WERI-Rb-1 (cell line): Measurements from ENCODE around the gene PSPH.

ENCODE experiments used
- DNase-seq: peaks from one replicate; pipeline ENCODE4 v3.0.0-alpha.2; 2020
- H3K27ac ChIP-seq: fragments of 250-450 bp; sonication (Bioruptor Pico); 2 replicates; pipeline ENCODE4 v1.5.1; 2020; ENCODE audit warnings: mild to moderate bottlenecking, moderate library complexity
- H3K27me3 ChIP-seq: fragments of 250-450 bp; sonication (Bioruptor Pico); 2 replicates; pipeline ENCODE4 v1.5.1; 2021; ENCODE audit warnings: mild to moderate bottlenecking, low read depth, moderate library complexity; ENCODE audit not compliant: insufficient read depth, severe bottlenecking
- H3K36me3 ChIP-seq: fragments of 250-450 bp; sonication (Bioruptor Pico); 2 replicates; pipeline ENCODE4 v1.5.1; 2020; ENCODE audit warnings: mild to moderate bottlenecking, moderate library complexity
- H3K4me3 ChIP-seq: 2 replicates; pipeline ENCODE4 v1.5.1; 2011; ENCODE audit warnings: low read depth, mild to moderate bottlenecking, control low read depth, low read length
- H3K9me3 ChIP-seq: fragments of 250-450 bp; sonication (Bioruptor Pico); 2 replicates; pipeline ENCODE4 v1.5.1; 2021; ENCODE audit warnings: mild to moderate bottlenecking, moderate library complexity; ENCODE audit not compliant: severe bottlenecking
- TF ChIP-seq, protein P1 (sequence below): IDR thresholded peaks from 2 replicates; pipeline ENCODE4 v1.5.1; 2011; ENCODE audit warnings: low read depth, mild to moderate bottlenecking, control low read depth, inconsistent platforms, low read length

The PSPH gene

DNA sequence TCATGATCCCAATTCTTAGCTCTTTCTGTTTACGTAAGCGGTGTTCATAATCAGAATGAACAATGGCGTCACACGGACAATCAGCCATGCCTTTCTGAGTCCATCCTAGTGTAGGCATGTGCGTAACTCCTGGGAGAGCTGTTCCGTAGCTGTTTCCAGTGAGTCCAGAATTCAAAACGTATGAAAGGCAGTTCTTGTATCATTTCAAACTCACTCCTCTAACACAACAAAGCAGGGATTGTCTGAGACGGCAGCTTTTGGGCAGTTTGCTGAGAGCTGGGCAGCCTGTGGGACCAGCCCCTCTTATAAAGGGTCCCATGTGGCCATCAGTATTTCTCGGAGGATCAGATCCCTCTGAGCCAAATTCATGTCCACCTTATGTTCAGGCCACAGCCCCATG, 43.4 kb downstream of the PSPH start:
- DNase-seq: no peak
- Histone ChIP-seq H3K9me3 (no peaks in the 10 kb centered on the region), H3K4me3 (no peak overlapping the region), H3K27me3 (no peaks in the 10 kb centered on the region), H3K27ac (no peak overlapping the region), H3K36me3 (peaks cover 17% of the 10 kb centered on the region)
- TF ChIP-seq, protein P1, sequence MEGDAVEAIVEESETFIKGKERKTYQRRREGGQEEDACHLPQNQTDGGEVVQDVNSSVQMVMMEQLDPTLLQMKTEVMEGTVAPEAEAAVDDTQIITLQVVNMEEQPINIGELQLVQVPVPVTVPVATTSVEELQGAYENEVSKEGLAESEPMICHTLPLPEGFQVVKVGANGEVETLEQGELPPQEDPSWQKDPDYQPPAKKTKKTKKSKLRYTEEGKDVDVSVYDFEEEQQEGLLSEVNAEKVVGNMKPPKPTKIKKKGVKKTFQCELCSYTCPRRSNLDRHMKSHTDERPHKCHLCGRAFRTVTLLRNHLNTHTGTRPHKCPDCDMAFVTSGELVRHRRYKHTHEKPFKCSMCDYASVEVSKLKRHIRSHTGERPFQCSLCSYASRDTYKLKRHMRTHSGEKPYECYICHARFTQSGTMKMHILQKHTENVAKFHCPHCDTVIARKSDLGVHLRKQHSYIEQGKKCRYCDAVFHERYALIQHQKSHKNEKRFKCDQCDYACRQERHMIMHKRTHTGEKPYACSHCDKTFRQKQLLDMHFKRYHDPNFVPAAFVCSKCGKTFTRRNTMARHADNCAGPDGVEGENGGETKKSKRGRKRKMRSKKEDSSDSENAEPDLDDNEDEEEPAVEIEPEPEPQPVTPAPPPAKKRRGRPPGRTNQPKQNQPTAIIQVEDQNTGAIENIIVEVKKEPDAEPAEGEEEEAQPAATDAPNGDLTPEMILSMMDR: no peak

DNA sequence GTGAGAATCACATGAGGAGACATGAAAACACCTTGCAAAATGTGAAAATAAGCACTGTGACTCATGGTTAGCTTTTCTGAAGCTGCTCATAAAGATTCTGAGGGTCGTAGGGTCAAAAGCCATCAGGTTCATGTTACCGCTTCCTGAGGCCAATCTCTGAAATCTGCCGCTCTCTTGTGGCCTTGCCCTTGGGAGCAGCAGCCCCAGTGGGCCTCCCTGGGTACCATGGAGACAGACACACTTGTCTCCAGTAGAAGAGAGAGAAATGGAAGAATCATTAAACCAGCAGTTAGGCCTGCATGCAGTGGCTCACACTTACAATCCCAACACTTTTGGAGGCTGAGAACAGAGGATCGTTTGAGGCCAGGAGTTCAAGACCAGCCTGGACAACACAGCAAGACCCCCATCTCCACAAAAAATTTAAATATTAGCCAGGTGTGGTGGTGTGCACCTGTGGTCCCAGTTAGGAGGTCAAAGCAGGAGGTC, 44.0 kb downstream of the PSPH start:
- no peak overlapping the region for H3K27ac ChIP-seq
- H3K4me3 ChIP-seq: no peak overlapping the region
- H3K9me3 ChIP-seq: no peaks in the 10 kb centered on the region
- no peak for DNase-seq
- TF ChIP-seq, protein P1: no peak
- H3K27me3 ChIP-seq: no peaks in the 10 kb centered on the region
- peaks cover 10% of the 10 kb centered on the region for H3K36me3 ChIP-seq

DNA sequence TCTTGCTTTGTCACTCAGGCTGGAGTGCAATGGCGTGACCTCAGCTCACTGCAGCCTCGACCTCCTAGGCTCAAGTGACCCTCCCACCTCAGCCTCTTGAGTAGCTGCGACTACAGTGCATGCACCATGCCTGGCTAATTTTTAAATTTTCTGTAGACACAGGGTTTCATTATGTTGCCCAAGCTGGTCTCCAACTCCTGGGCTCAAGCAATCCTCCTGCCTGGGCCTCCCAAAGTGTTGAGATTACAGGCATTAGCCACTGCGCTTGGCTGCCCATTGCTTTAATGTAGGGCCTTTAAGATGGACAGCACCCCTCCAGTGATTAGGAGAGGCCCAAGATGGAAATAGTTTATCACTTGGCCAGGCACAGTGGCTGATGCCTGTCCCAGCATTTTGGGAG, 47.5 kb downstream of the PSPH start:
- no peak overlapping the region for H3K27ac ChIP-seq
- no peaks in the 10 kb centered on the region for H3K9me3 ChIP-seq
- H3K27me3 ChIP-seq: no peaks in the 10 kb centered on the region
- peaks cover 4% of the 10 kb centered on the region for H3K36me3 ChIP-seq
- TF ChIP-seq, protein P1: no peak
- no peak overlapping the region for H3K4me3 ChIP-seq
- no peak for DNase-seq

DNA sequence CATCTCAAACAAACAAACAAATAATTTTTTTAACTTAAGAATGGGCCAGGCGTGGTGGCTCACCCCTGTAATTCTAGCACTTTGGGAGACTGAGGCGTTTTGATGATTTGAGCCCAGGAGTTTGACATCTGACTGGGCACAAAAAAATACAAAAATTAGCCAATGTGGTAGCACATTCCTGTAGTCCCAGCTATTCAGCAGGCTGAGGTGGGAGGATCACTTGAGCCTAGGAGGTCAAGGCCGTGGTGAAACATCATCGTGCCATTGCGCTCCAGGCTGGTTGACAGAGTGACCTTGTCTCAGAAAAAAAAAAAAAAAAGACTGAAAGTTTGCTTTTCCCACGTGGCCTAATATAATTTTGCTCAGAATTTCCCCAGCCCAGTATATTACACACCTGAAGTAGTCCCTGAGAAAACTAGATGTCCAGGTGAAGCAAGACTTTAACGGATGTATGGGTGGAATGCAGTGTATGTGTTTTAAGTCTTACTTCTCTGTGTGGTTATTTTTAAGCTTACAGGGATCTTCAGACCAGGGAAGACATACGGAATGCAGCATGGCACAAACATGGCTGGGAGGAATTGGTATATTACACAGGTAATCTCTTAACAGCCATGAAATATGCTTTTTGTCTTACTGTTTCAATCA, 54.3 kb downstream of the PSPH start:
- Histone ChIP-seq H3K4me3 (no peak overlapping the region), H3K27me3 (no peaks in the 10 kb centered on the region), H3K27ac (no peak overlapping the region), H3K36me3 (peaks cover 24% of the 10 kb centered on the region), H3K9me3 (no peaks in the 10 kb centered on the region)
- TF ChIP-seq, protein P1: no peak
- no peak for DNase-seq

DNA sequence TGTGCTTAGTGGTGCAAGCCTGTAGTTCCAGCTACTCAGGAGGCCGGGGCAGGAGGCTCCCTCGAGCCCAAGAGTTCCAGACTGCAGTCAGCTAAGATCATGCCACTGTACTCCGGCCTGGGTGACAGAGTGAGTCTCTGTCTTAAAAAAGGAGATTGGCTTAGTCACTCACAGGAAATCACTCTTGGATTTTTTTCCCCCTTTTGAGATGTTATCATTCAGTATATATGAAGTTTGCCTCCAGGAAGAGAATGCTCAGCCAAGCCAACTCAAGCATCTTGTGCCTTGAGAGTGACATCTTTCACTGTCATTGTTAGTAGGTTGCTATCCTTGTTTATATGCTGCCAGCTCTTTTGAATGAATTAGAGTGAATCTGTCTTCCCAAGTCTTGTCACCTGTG, 58.9 kb downstream of the PSPH start:
- H3K27ac ChIP-seq: no peak overlapping the region
- TF ChIP-seq, protein P1: no peak
- DNase-seq: no peak
- H3K36me3 ChIP-seq: peaks cover 18% of the 10 kb centered on the region
- H3K4me3 ChIP-seq: no peak overlapping the region
- no peaks in the 10 kb centered on the region for H3K9me3 ChIP-seq
- H3K27me3 ChIP-seq: no peaks in the 10 kb centered on the region

DNA sequence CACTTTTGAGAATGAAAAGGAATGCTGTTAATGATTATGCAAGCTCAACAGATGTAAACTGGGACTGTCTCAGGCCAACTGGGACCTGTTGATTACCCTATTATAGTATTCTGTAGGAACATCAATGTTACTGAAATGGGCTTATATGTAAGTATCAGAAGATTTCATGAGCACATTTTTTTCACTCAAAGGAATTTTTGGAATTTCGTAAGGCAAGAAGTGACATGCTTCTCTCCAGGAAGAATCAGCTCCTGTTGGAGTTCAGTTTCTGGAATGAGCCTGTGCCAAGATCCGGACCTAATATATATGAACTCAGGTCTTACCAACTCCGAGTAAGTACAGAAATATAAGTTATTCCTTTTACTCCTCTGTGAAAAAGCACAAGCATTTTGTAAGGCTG, 67.7 kb downstream of the PSPH start:
- Histone ChIP-seq H3K27me3 (no peaks in the 10 kb centered on the region), H3K9me3 (no peaks in the 10 kb centered on the region), H3K27ac (no peak overlapping the region), H3K36me3 (peaks cover 68% of the 10 kb centered on the region), H3K4me3 (no peak overlapping the region)
- DNase-seq: no peak
- TF ChIP-seq, protein P1: no peak
